GM19395 (cell line): ENCODE measurements around the gene ARSK.
A peak's percentile ranks its signal among the peaks of the same experiment; 100 is the strongest.

Experiments used
- ATAC-seq: cut with Tn5 transposase; IDR thresholded peaks from one replicate; pipeline ENCODE4 v1.9.1; 2021; ENCODE audit warnings: mild to moderate bottlenecking, moderate library complexity; ENCODE audit not compliant: unreplicated experiment

Gene ARSK

GRCh38 chr5:95563367-95563766, 8.5 kb downstream of the ARSK start:
- ATAC-seq, result no peak

- no peak for ATAC-seq
These were observed 9.5 kb downstream of the ARSK start for GRCh38 chr5:95564450-95564849.

GRCh38 chr5:95565280-95565920, 10.5 kb downstream of the ARSK start:
- ATAC-seq, result no peak

GRCh38 chr5:95572016-95572415, 17.1 kb downstream of the ARSK start:
- ATAC-seq, result no peak

GRCh38 chr5:95581576-95581975, 26.7 kb downstream of the ARSK start:
- no peak for ATAC-seq

GRCh38 chr5:95583992-95584391, 29.1 kb downstream of the ARSK start:
- ATAC-seq, result no peak

GRCh38 chr5:95590880-95591279, 36.0 kb downstream of the ARSK start:
- peak; percentile 42 for ATAC-seq

GRCh38 chr5:95591490-95591901, 36.6 kb downstream of the ARSK start:
- ATAC-seq, result peak; percentile 91

GRCh38 chr5:95595289-95595931, 40.5 kb downstream of the ARSK start:
- no peak for ATAC-seq

- ATAC-seq, result no peak
These were observed 44.4 kb downstream of the ARSK start for GRCh38 chr5:95599252-95599651.

GRCh38 chr5:95600557-95600956, 45.7 kb downstream of the ARSK start:
- no peak for ATAC-seq

- ATAC-seq, result no peak
These were observed 50.9 kb downstream of the ARSK start for GRCh38 chr5:95605786-95606185.

- ATAC-seq, result no peak
These were observed 51.5 kb downstream of the ARSK start for GRCh38 chr5:95606419-95606818.

GRCh38 chr5:95609711-95610110, 54.8 kb downstream of the ARSK start:
- ATAC-seq, result no peak

GRCh38 chr5:95610546-95610945, 55.6 kb downstream of the ARSK start:
- no peak for ATAC-seq

- no peak for ATAC-seq
These were observed 56.5 kb downstream of the ARSK start for GRCh38 chr5:95611396-95611795.

- ATAC-seq, result no peak
These were observed 58.6 kb downstream of the ARSK start for GRCh38 chr5:95613514-95613913.

- ATAC-seq, result peak; percentile 55
These were observed 60.2 kb downstream of the ARSK start for GRCh38 chr5:95615164-95615467.

GRCh38 chr5:95617057-95617456, 62.2 kb downstream of the ARSK start:
- no peak for ATAC-seq

- ATAC-seq, result no peak
These were observed 64.2 kb downstream of the ARSK start for GRCh38 chr5:95619096-95619495.

GRCh38 chr5:95619514-95620029, 64.7 kb downstream of the ARSK start:
- ATAC-seq, result no peak

GRCh38 chr5:95620030-95620869, 65.3 kb downstream of the ARSK start, which contains the start of gene GPR150:
Gene GPR150, plus strand, starts transcription at chr5:95620087. Its CDS starts 189 bp downstream, at chr5:95620276.
- ATAC-seq, result peak; percentile 60
